Measurements from ENCODE around the gene RGMA.

DNA sequence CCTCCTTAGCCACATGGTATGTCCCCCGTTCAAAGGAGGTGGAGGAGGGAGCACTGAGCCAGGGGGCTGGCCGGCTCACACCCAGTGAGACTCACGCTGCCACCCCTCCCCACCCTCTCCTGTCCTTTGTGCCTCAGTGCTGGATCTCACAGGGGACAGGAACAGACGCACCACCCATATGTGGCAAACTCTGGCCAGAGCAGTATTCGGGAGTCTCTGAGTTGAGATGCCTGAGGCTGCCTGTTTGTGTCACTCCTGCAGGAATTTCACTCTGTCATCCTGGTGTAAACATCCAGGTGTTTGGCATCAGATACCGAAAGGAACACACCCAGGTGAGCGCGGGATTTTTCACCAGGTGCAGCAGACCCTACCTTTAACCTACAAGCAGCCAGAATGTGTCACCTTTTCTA is 25.7 kb downstream of the RGMA start:
- TF ChIP-seq CTCF (IDR thresholded peaks at IDR 0.05) (no peak), POLR2A (IDR thresholded peaks at IDR 0.05) (no peak)

Data from vagina (tissue), 2 donors.